Endothelial cell of umbilical vein (primary cell): Measurements from ENCODE around the gene PDE11A. TPM values are rescaled to one million over a fixed set of nuclear protein-coding genes. Genes with fewer than 3 reads are reported as not detected.

Source experiments
- BruUV-seq: library from RNA; stranded (reverse); fragments of 400-500 nt; replicated peaks from 2 replicates; lab custom pipeline; 2021; lab: Mats Ljungman, UMichigan
- CTCF ChIA-PET: fragments of 300-600, 350-600 bp; sonication (Branson Sonifier 250); formaldehyde crosslinking; loops from one replicate; lab custom pipeline; 2021; ENCODE audit warnings: antibody characterized with exemption, inconsistent platforms; lab: Charles Lee
- POLR2A ChIA-PET: fragments of 300-600, 350-600 bp; sonication (Branson Sonifier 250); formaldehyde crosslinking; loops from one replicate; lab custom pipeline; 2021; ENCODE audit warnings: antibody characterized with exemption, inconsistent platforms; lab: Charles Lee
- DNase-seq: peaks from one replicate; pipeline ENCODE4 v3.0.0-alpha.2; 2011; ENCODE audit warnings: low read depth, low spot score
- FAIRE-seq: peaks from 2 replicates; lab custom pipeline; 2011; peaks lifted over from hg19 to GRCh38; lab: Jason Lieb, UNC
- H2AFZ ChIP-seq: 2 replicates; pipeline ENCODE4 v1.6.0; 2012; ENCODE audit warnings: low read depth, low read length, control low read depth, inconsistent platforms
- H3K27ac ChIP-seq: 2 replicates; pipeline ENCODE4 v1.5.1; 2011; ENCODE audit warnings: low read depth, mild to moderate bottlenecking, control low read depth, low read length, moderate library complexity; ENCODE audit not compliant: insufficient read depth
- H3K27me3 ChIP-seq, 2 experiments: 2 replicates each; pipeline versions ENCODE4 v1.6.0 to v1.6.1; 2011; ENCODE audit warnings: low read length in 2 of 2, mixed read lengths in 1 of 2; ENCODE audit not compliant: control insufficient read depth in 2 of 2, insufficient read depth in 2 of 2
- H3K36me3 ChIP-seq, 2 experiments: 2 replicates in 1 of 2; 3 replicates in 1 of 2; pipeline ENCODE4 v1.5.1; 2011; ENCODE audit warnings: low read length in 2 of 2, mild to moderate bottlenecking in 1 of 2, moderate library complexity in 1 of 2; ENCODE audit not compliant: control insufficient read depth in 2 of 2, insufficient read depth in 2 of 2; ENCODE audit errors: extremely low read depth in 1 of 2
- H3K4me1 ChIP-seq: 3 replicates; pipeline ENCODE4 v1.5.1; 2011; ENCODE audit warnings: mild to moderate bottlenecking, low read length; ENCODE audit not compliant: control insufficient read depth, insufficient read depth; ENCODE audit errors: extremely low read depth
- H3K4me2 ChIP-seq: 2 replicates; pipeline ENCODE4 v1.6.1; 2011; ENCODE audit warnings: low read length, control low read depth, mixed read lengths; ENCODE audit not compliant: insufficient read depth
- H3K4me3 ChIP-seq, 3 experiments: fragments of 200-600 bp in 1 of 3; sonication (generic), shearing (Covaris generic) in 1 of 3; replicated peaks in 1 of 3; 2 replicates each; pipeline ENCODE4 v1.5.1; 2011 to 2016; ENCODE audit warnings: control low read depth in 3 of 3, low read length in 3 of 3, mild to moderate bottlenecking in 2 of 3, inconsistent platforms in 1 of 3, low read depth in 1 of 3, moderate library complexity in 1 of 3; ENCODE audit not compliant: insufficient read depth in 1 of 3
- H3K79me2 ChIP-seq: 2 replicates; pipeline ENCODE4 v1.6.0; 2012; ENCODE audit warnings: low read length, inconsistent platforms; ENCODE audit not compliant: control insufficient read depth, insufficient read depth
- H3K9ac ChIP-seq: replicated peaks from 2 replicates; pipeline ENCODE3; 2011; ENCODE audit warnings: low read length, control low read depth; ENCODE audit not compliant: insufficient read depth; ENCODE audit errors: extremely low read depth
- H3K9me1 ChIP-seq: replicated peaks from 3 replicates; pipeline ENCODE4 v1.6.0; 2011; ENCODE audit warnings: mild to moderate bottlenecking, low read length; ENCODE audit not compliant: control insufficient read depth, insufficient read depth; ENCODE audit errors: extremely low read depth
- H3K9me3 ChIP-seq: replicated peaks from 2 replicates; pipeline ENCODE4 v1.5.1; 2012; ENCODE audit warnings: low read length, inconsistent platforms; ENCODE audit not compliant: control insufficient read depth, insufficient read depth
- H4K20me1 ChIP-seq: replicated peaks from 2 replicates; pipeline ENCODE3; 2011; ENCODE audit warnings: mild to moderate bottlenecking, low read length; ENCODE audit not compliant: control insufficient read depth, insufficient read depth; ENCODE audit errors: extremely low read depth
- EZH2 ChIP-seq: IDR thresholded peaks from 2 replicates; pipeline ENCODE4 v1.6.1; 2012; ENCODE audit warnings: borderline replicate concordance, low read depth, mild to moderate bottlenecking, moderate library complexity, low read length, inconsistent platforms; ENCODE audit not compliant: severe bottlenecking
- FOS ChIP-seq: IDR thresholded peaks from 2 replicates; pipeline ENCODE4 v1.6.1; 2011; ENCODE audit warnings: mild to moderate bottlenecking, low read length, moderate library complexity, borderline replicate concordance; ENCODE audit not compliant: insufficient read depth
- GATA2 ChIP-seq: IDR thresholded peaks from 2 replicates; pipeline ENCODE4 v1.7.0; 2011; ENCODE audit warnings: low read depth, mild to moderate bottlenecking, moderate library complexity, mixed read lengths, low read length; ENCODE audit not compliant: insufficient read length, insufficient read depth
- JUN ChIP-seq: IDR thresholded peaks from 2 replicates; pipeline ENCODE4 v1.6.1; 2011; ENCODE audit warnings: borderline replicate concordance, low read depth; ENCODE audit not compliant: insufficient read length, insufficient read depth
- MYC ChIP-seq: IDR thresholded peaks from one replicate; pipeline ENCODE4 v1.6.1; 2011; ENCODE audit warnings: mild to moderate bottlenecking, low read depth, low read length
- POLR2A ChIP-seq: IDR thresholded peaks from 2 replicates; pipeline ENCODE4 v1.6.1; 2012; ENCODE audit warnings: low read depth, mild to moderate bottlenecking, control low read depth, low read length
- POLR2AphosphoS5 ChIP-seq: IDR thresholded peaks from 2 replicates; pipeline ENCODE4 v1.6.1; 2012; ENCODE audit warnings: low read depth, mild to moderate bottlenecking, control low read depth, low read length, moderate library complexity; ENCODE audit not compliant: insufficient read depth
- dilution Hi-C: fragments of 300-500 bp; cut with MboI; formaldehyde crosslinking; loops from one replicate; pipeline ENCODE4 v1.15.0; 2019; ENCODE audit warnings: low sequenced_read_pairs; ENCODE audit not compliant: extremely low pct_ligation_motif_present
- intact Hi-C: fragments of 100-400 bp; cut with micrococcal nuclease; formaldehyde crosslinking; loops from one replicate; pipeline ENCODE4 v1.10.0; 2022
- polyA plus RNA-seq, 4 experiments: library from polyadenylated mRNA; depleted of rRNA in 3 of 4; stranded (reverse) in 3 of 4; unstranded in 1 of 4; fragments of >200 nt; gene quantifications; 2 replicates each; pipeline versions ENCODE4 v1.2.1 to v1.2.3, GENCODE V29; 2011 to 2012; ENCODE audit warnings: missing spikeins in 1 of 4
- total RNA-seq: library from RNA; stranded (reverse); gene quantifications from 2 replicates; pipeline ENCODE4 v1.2.3, GENCODE V29; 2021
- TF ChIP-seq, protein P1 (sequence below), 2 donors: IDR thresholded peaks; 1 replicate in 1 of 2; 2 replicates in 1 of 2; pipeline ENCODE4 v1.5.1; 2011; ENCODE audit warnings: low read length in 2 of 2, mild to moderate bottlenecking in 2 of 2, moderate library complexity in 2 of 2, control low read depth in 1 of 2, inconsistent platforms in 1 of 2, low read depth in 1 of 2; ENCODE audit not compliant: insufficient read depth in 1 of 2; ENCODE audit errors: extremely low read depth in 1 of 2
- TF ChIP-seq, protein P2 (sequence below): IDR thresholded peaks from 2 replicates; pipeline ENCODE4 v1.6.1; 2011; ENCODE audit not compliant: insufficient read depth, insufficient read length

The PDE11A gene
- total and polyA plus RNA-seq, 2 donors (not counting 3 experiments of a cell fraction or from before 2014, with no cell fraction given): 0.07 to 0.51 TPM

DNA sequence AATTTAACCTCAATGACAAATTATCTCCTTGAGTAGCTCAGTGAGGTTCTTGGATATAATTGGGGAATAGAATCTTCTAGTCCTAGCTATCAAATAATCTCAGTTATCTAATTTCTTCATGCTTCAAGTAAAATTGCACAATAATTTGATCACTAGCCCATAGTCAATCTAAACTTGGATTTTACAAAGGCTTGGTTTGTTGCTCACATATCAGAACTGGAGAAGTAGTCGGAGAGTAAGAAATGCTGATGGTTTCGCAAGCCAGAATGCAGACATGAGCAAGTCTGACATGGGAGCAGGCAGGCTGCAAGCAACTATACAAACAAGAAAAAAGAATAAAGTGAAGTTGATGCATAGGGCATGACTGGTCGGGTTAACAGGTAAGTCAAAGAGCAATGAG, 11.7 kb upstream of the PDE11A start:
- H3K9me1 ChIP-seq: no peaks in the 10 kb centered on the region
- H3K27me3 ChIP-seq: peaks cover 0 to 5% of the 10 kb centered on the region in 2 experiments
- dilution Hi-C loops (no loop called here), intact Hi-C loops (no loop called here)
- H3K4me2 ChIP-seq: no peak overlapping the region
- H3K9ac ChIP-seq: no peak overlapping the region
- no peaks in the 10 kb centered on the region for H3K9me3 ChIP-seq
- H3K4me1 ChIP-seq: no peaks in the 10 kb centered on the region
- ChIA-PET CTCF (no interaction called here), POLR2A (no interaction called here)
- no peaks in the 10 kb centered on the region for H3K36me3 ChIP-seq
- FAIRE-seq (no peak), DNase-seq (no peak)
- no peak for TF ChIP-seq FOS
- TF ChIP-seq POLR2A: no peak
- TF ChIP-seq, protein P1, sequence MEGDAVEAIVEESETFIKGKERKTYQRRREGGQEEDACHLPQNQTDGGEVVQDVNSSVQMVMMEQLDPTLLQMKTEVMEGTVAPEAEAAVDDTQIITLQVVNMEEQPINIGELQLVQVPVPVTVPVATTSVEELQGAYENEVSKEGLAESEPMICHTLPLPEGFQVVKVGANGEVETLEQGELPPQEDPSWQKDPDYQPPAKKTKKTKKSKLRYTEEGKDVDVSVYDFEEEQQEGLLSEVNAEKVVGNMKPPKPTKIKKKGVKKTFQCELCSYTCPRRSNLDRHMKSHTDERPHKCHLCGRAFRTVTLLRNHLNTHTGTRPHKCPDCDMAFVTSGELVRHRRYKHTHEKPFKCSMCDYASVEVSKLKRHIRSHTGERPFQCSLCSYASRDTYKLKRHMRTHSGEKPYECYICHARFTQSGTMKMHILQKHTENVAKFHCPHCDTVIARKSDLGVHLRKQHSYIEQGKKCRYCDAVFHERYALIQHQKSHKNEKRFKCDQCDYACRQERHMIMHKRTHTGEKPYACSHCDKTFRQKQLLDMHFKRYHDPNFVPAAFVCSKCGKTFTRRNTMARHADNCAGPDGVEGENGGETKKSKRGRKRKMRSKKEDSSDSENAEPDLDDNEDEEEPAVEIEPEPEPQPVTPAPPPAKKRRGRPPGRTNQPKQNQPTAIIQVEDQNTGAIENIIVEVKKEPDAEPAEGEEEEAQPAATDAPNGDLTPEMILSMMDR (IDR thresholded peaks at IDR 0.05; ENCODE audit: extremely low read depth in 1 of 2, insufficient read depth in 1 of 2, low read depth in 1 of 2, low read length in 2 of 2): no peak
- TF ChIP-seq EZH2: no peak
- no peak for TF ChIP-seq POLR2AphosphoS5
- TF ChIP-seq JUN: no peak
- TF ChIP-seq GATA2: no peak
- TF ChIP-seq, protein P2, sequence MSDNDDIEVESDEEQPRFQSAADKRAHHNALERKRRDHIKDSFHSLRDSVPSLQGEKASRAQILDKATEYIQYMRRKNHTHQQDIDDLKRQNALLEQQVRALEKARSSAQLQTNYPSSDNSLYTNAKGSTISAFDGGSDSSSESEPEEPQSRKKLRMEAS: no peak
- no peak for TF ChIP-seq MYC
- H3K79me2 ChIP-seq: no peaks in the 10 kb centered on the region
- no TSS peak for BruUV-seq
- no peak overlapping the region for H3K4me3 ChIP-seq
- no peak overlapping the region for H2AFZ ChIP-seq
- no peak overlapping the region for H3K27ac ChIP-seq
- H4K20me1 ChIP-seq: no peaks in the 10 kb centered on the region
